NCI-H524 treated with DMSO at 0.1 percent for 48 hours (cell line): ENCODE results near the gene PSMD6.

Experiments
- DNase-seq: peaks from one replicate; lab custom pipeline; 2025; lab: John Stamatoyannopoulos, UW

PSMD6 gene

DNA sequence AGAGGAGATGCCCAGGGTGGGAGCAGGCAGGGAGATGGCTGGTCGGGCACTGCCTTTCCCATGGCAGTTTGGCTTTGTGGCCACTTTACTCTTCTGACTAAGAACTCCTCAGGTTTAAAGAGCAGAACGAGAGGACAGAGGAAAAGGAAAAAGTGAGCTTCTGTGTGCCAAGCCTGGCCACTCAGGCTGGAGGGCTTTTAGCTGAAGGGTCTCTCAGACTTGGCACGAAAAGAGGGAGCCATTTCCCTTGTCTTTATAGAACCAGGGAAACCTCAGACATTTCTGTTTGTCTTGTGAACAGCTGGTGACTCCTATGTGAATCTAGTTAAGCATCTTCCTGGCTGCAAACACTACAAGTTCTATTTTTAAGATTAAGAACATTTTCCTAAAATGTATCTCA is 23.3 kb upstream of the PSMD6 start:
- DNase-seq, result no peak

DNA sequence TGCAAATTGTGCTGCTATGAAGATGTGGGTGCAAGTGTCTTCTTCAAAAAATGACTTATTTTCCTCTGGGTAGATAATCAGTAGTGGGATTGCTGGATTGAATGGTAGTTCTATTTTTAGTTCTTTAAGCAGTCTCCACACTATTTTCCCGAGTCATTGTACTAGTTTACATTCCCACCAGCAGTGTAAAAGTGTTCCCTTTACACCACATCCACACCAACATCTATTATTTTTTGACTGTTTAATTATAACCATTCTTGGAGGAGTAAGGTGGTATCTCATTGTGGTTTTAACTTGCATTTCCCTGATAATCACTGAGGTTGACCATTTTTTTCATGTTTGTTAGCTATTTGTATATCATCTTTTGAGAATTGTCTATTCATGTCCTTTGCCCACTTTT is 19.7 kb upstream of the PSMD6 start:
- DNase-seq, result no peak

DNA sequence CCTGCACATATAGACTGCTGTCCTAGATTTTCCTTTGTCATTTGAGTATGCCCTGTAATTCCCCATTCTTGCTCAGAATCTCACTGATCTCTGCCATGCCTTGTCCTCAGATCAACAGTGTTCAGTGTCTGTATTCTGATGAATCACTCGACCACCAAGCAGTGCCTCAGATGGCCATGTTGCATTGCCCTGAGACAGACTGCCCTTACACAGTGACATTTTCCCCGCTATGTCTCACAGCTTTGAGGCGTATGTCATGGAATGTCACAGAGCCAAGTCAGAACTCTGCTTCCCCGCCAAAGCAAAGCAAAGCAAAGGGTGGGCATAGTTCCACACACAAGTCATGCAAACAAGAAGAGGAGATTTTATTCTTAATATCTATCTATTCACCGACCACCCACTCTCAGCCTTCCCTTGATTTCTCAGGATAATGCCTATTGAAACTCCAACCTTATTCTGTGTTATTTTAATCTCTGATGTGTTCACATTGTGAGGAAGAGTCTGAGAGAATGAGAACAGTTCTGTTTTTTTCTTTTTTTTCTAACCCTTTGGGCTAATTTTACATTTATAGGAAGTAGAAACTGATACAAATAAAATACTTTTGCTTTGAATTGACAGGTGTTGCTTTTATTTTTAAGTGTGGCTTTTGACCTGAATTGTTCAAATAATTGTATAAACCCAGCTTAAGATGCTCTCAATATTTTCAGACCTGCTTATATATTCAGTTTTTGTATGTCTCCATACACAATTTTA is 16.9 kb upstream of the PSMD6 start:
- no peak for DNase-seq

DNA sequence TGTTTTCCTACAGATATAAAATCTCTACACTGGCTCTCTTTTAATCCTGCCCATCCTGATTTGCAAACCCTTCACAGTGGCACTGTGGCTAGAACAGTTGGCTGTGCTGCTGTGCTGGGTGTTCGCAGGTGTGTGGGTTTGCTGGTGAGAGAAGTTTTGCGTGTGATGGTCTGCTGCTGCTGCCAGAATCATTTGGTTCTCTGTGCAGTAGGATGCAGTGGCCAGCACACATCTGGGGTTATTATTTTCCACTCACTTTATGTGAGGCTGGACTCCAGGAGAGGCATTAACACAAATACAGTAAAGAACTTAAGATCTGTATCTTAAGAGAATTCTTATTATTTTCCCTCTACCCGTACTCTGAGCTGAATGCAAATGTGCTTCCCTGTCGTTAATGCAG is 16.0 kb upstream of the PSMD6 start:
- DNase-seq, result no peak

DNA sequence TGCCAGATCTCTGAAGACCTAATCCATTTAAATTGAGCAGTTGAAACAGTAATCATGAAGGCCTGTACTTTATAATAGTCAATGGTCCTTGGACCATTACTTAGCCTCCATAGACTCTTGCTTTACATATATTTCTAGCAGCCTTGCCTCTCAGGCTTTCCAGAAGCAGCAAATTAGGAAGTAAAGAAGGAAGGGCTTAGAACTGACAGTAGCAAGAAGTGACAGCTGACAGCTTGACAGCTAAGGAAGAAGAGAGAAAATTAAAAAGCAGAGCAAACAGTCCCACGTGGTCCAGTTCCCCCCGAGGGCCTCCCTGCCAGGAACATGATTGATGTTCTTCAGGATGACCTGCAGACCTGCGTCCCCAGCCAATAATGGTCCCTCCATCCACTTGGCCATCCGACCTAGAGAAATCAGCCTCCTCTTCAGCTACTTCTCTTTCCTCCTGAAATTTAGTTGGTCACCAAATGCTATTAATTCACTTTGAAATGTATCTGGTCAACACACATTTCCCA is 15.0 kb upstream of the PSMD6 start:
- DNase-seq, result no peak

DNA sequence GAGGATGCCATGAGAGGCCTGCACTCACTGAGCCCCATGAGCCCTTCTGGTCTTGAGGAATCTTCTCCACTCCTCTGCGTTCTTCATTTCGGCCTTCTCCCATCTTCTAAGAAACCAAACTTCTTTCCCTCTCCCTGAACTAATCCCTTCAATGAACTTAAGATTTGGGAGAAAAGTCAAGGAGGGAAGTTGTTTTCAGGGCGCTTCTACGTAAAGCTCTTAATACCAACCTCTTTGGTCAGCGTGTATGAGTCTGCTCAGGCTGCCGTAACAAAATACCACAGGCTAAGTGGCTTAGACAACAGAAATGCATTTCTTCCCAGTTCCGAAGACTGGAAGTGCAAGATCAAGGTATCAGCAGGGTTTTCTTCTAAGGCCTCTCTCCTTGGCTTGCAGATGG is 13.8 kb upstream of the PSMD6 start:
- DNase-seq, result no peak

DNA sequence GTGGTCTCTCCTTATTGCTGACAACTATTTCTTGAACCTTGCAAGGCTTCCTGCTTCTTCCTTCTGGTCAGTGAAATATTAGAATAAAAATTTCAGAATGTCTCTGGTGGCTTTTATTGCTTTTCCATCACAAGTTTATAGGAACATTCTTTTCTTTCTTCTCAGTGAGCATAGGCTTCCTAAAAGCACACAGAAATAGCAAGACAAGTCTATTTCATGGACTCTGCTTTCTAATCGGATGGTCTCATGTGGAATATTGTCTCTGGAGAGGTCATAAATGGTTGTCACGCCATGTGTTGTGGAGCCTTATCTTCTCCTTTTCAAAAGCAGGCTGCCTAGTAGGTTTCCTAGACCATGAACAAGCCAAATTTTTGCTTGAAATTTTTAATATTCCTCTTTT is 9.8 kb upstream of the PSMD6 start:
- no peak for DNase-seq

DNA sequence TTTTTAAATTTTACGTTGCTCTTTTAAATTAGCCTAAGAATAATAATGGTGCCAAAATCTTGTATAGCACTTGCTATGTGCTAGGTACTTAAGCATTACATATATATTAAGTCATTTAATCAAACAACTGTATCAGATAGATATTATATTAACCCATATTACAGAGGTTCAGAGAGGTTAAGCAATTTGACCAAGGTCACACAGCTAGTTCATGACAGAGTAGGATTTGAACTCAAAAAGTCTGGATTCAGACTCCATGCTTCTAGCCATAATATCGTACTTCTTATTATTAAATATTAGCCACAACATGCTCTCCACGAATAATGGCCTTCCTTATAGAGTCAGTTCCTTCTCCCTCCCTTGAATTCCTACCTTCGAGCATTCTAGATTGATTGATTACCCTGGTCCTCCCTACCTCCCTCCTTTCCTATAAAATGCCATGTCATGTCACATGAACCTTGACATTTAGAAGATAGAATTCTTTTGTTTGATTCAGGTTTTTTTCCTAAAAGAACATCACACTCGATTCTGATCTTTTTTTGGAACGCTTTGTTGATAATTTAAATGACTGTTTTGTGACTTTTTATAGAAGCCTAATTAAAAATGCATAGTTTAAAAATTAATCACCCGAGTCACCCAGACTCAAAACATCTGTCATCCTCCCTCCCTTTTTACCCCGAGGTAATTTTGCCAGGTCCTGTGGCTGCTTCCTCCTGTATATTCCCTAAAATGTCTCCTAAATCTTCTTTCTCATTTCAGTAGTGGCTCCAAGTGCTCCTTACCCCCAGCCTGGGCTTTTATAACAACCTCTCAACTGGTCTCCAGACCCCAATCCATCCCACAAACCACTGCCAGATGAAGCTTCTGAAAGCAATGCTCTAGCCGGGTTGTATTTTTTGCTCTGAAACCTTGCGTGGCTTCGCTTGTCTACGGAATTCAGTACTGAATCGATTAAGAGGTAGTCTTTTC is 8.5 kb upstream of the PSMD6 start:
- peak; percentile 22 for DNase-seq

DNA sequence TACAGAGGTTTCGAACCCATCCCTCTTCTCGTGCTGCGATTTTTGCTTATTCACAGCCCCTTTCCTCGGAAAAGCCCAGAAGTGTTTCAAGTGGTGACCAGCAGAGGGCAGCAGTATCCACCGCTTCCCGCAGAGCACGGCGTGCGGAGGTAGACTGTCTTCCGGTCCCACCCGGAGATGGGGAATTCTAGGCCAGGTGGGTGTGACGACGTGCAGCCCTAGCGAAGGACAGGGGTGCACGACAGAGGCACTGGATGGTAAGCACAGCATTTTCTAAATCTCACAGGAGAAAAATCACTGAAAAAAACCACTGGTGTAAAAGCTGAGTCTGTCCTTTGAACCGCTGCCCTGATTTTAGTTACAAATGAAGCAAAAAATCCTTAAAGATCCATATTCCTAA is 7.4 kb upstream of the PSMD6 start:
- DNase-seq, result peak; percentile 15

DNA sequence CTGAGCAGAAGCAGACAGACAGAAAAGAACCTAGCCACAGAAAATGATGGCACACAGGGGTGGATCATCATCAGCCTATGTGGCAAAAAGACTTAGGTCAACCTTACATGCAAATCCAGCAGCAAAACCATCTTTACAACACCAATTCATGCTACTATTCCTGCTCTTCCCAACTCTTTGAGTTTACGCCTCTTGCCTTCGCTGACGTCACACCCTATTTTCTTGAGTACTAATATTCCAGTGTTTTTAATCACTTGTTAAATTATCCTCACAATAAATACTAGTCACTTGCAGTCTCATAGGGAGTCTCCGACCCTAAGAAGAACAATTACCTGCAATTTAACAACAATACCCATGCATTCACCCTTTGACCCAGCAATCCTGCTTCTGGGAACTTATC is 6.0 kb upstream of the PSMD6 start:
- no peak for DNase-seq

DNA sequence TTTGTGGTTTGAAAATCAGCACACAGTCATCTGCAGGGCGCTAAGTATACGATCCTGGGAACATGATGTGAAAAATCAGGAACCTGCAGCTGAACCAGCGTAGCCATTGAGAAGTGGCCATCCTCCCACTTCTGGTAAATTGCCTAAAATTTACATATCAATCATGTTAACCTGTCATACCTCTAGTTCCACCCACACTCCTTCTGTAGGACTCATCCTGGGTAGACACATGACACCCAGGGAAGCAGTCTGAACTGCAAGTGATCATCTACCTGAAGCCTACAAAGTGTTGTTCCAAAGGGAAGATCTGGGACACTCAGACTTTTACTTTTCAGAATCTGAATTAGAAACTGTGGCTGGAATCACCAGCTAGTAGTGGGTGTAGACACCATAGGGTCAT is 5.5 kb upstream of the PSMD6 start:
- no peak for DNase-seq

DNA sequence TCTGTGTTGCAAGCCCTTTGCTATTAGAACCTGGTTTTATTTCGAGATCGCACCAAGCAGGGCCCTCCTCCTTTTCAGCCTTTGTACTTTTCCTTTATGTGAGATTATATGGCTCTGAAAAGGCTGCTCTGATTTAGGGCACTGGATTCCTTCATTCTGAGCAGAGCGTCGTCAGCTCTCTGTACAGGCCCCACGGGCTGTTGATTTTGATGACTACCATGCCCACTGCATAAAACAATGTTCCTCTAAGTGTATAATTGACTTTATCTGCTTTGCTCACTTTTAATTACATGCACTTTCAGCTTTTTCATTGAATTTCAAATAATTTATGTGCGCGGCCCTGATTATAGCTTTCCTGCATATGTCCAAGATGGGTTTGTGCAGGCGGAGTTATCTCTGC is 4.4 kb upstream of the PSMD6 start:
- DNase-seq, result no peak

DNA sequence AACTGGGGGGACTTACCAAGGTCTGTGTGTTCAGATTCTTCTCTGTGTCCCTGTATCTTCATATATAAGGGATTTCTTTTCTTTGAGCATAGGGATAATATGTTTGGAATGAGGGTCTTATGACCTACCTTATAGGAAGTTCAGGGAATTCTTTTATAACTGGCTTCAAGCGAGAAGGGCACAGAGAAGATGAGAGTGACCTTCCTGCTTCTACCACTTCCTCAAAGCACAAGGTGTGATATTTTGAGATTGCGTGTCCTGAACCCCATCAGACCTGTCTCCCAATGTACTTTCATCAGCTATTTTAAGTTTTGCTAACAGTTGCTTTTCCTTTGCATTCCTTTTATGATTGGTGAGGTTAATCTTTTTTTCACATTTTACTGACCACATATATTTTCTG is 3.1 kb upstream of the PSMD6 start:
- DNase-seq, result no peak

DNA sequence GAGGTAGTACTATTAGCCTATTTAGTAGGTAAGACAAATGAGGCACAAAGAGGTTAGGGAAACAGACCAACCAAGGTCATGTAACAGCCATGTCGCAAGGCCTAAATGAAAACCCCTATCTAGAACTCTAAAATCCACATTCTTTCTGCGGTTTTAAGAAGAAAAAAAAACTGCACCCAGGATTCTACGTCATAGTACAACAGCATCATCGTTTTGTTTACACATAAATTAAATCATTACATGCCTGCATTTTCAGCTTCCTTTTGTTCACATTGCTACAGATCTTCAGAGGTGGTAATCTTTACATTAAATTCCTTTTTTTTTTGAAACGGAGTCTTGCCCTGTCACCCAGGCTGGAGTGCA is 548 bp upstream of the PSMD6 start:
- no peak for DNase-seq

DNA sequence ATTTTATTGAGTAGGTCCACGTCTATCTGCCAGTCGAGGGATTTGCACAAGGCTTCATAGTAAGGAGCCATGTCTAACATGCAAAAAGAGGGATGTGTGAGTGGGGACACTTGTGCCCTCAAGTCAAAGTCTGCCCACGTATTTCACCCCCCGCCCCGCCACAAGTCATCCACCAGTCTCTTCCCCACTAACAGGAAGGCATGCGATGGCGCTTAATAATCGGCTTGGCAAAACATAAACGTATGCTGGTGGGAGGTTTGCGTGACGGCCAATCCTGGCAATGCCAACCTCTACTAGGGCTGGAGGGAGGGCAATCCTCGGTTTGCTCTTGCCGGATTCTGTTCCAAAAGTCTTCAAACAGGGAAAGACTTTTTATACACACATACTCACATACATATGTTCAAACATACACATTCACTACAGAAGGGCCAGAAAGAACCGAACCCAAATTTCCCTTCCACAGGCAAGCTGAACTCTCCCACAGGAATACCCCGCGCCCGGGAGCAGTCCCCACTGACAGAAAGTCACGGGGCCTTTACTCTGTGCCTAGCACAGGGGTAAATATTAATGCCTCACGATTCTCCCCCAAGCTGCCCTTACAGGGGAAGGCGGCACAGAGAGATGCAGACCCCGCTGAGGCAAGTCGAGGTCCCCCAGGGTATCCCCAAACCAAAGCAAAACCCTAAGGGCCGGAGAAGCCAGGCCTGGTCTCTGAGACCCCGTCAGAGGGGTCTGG is 675 bp downstream of the PSMD6 start:
- DNase-seq, result no peak

DNA sequence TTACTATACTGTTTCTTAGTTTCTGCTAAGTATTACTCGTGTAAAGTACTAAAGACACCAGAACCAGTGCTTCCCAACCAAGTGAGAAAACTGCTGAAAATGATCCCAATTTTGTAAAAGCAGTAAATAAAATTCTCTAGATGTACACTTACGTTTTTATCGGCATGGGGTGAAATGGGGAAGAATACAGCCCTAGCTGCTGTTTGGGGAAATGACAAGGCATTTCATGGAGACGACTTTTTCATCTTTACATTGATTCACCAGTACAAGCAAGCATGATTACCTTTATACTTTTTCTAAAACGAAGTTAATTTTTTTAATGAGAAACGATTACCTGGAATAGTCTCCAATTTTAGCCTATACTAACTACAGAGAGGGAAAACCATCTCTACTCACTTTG is 1.4 kb downstream of the PSMD6 start:
- no peak for DNase-seq

DNA sequence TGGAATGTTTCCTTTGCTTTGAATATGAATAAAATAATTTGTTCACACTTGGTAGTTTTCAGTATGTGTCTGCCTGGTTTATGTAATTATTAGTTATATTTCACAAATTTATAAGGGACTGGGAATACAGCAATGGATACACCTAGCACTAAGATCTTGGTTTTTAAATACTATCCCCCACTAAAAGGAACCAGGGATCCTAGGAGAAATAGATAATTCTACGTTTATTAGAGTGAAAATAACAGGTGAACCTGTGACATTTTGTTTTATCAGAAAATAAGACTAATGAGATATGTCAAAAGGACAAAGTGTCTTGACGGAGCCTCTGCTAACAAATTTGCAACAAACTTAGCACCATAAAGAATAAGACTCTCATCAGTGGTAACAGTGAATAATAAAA is 3.4 kb downstream of the PSMD6 start:
- DNase-seq, result no peak

DNA sequence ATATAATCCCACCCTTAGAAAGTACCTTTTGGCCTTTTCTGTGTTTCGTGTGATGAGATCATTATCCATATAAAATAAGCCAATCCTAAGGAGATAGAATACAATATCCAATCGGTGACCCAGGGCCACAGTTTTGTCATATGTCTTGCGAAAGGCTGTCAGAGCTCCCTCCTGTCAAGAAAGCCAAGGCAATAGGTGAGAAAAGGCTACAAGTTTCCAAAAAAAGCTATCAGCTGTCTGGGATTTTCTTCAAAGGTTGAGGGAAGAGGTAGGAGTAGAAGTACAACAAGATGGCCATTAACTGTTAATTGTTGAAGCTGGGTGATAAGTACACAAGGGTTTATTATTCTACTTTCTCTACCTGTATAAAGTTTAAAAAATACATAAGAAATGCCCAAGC is 4.0 kb downstream of the PSMD6 start:
- DNase-seq, result no peak

DNA sequence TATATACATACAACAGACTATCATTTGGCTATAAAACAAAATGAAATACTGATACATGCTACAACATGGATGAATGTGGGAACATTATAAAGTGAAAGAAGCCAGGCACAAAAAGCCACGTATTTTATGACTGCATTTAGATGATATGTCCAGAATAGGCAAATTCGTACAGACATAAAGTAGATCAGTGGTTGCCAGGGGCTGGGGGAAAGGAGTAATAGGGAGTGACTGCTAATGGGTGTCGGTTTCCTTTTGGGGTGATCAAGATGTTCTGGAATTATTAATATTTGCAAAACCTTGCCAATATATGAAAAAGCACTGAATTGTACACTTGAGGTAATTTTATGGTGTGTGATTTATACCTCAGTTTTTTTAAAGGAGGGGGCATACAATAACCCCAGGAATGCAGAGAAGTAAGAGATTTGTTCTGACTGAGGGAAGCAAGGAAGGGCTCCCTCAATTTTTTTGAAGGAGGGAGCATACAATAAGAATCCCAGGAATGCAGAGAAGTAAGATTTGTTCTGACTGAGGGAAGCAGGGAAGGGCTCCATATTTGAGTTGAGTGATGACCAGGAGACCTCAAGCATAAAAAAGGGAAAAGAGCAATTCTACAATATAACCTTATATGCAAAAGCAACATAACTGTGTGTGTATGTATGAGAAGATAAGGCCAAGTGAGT is 6.2 kb downstream of the PSMD6 start:
- DNase-seq, result no peak

DNA sequence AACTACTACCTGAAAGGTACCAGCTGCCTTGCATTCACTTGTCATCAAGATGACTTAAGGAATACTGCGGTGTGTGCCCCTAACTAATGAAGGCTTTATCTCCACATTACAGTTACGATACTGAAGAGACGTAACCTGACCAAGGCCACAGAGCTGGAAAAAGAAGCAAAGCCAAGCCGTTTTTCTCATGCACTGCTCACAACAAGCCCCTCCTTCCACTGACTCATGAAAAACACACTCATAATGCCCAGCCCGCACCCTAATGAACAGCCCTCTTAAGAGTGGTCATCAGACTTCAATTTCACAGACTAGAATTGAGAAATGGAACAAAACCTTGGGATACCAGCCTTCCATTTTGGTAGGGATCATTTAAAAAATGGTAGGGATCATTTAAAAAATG is 11.6 kb downstream of the PSMD6 start:
- DNase-seq, result no peak

DNA sequence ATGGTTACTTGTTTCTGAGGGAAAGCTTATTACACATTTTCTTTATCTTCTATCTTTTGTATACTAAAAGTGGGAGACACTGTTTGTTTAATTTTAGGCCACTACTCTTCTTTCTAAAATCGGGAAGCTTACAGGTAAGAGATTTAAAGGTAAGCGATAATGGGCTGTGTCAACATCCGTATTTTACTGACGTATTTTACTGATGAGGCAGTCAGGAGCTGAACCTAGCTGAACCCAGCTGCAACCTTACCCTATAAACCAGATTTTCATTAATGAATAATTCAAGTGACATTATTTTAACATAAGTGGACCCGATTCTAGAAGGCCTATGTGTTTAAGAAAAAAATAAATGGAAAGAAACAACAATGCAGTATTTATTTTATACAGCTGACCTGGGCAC is 13.1 kb downstream of the PSMD6 start:
- no peak for DNase-seq

DNA sequence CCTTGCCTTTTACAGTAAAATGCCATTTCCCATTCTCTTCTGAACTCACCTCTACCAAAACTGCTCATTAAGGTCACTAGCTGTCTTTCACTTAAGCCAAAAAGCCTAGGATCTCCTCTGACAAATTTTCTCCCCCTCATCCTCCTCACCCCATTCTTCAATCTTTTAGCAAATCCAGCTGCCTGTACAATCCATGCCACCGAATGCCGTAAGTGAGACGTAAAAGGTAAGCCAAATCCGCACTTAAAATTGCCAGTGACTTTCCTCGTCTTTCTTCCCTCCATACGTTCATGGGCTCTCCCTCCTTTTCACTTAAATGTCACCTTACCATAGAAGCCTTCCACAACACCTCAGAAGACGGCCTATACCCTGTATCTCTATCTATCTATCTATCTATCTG is 13.8 kb downstream of the PSMD6 start:
- DNase-seq, result no peak
